OCI-LY1 (cell line): ENCODE measurements around the gene EHBP1L1.

ENCODE experiments used
- H2AFZ ChIP-seq: fragments of 200-600 bp; sonication (generic), shearing (Covaris generic); 2 replicates; pipeline ENCODE4 v1.6.0; 2014; ENCODE audit warnings: antibody characterized with exemption, mild to moderate bottlenecking, low read length
- H3F3A ChIP-seq: fragments of 200-600 bp; sonication (generic), shearing (Covaris generic); 2 replicates; pipeline ENCODE4 v1.6.0; 2014; ENCODE audit warnings: mild to moderate bottlenecking, antibody characterized with exemption, low read length, moderate library complexity; ENCODE audit not compliant: insufficient read depth
- H3K27ac ChIP-seq: fragments of 200-600 bp; sonication (generic); 2 replicates; pipeline ENCODE4 v1.5.1; 2014; ENCODE audit warnings: low read length, mixed run types, mild to moderate bottlenecking, low read depth; ENCODE audit not compliant: poor library complexity, severe bottlenecking
- H3K27me3 ChIP-seq: fragments of 200-600 bp; sonication (generic); 2 replicates; pipeline ENCODE4 v1.6.0; 2014; ENCODE audit warnings: antibody characterized with exemption, mild to moderate bottlenecking, low read length, moderate library complexity; ENCODE audit not compliant: insufficient read depth
- H3K36me3 ChIP-seq: fragments of 200-600 bp; sonication (generic); 2 replicates; pipeline ENCODE4 v1.6.1; 2014; ENCODE audit warnings: mild to moderate bottlenecking, antibody characterized with exemption, low read length, moderate library complexity, mixed read lengths; ENCODE audit not compliant: insufficient read depth
- H3K4me1 ChIP-seq: fragments of 200-600 bp; sonication (generic); 2 replicates; pipeline ENCODE4 v1.5.1; 2014; ENCODE audit warnings: mild to moderate bottlenecking, low read length, moderate library complexity; ENCODE audit not compliant: insufficient read depth, severe bottlenecking
- H3K4me2 ChIP-seq: fragments of 200-600 bp; sonication (generic), shearing (Covaris generic); 2 replicates; pipeline ENCODE4 v1.6.1; 2014; ENCODE audit warnings: low read length
- H3K4me3 ChIP-seq: fragments of 200-600 bp; sonication (generic); 2 replicates; pipeline ENCODE4 v1.5.1; 2014; ENCODE audit warnings: low read length, low read depth, mild to moderate bottlenecking, mixed read lengths; ENCODE audit not compliant: poor library complexity, severe bottlenecking
- H3K79me2 ChIP-seq: fragments of 200-600 bp; shearing (Covaris generic); 2 replicates; pipeline ENCODE4 v1.6.1; 2016; ENCODE audit warnings: mixed run types, low read length, mixed read lengths; ENCODE audit not compliant: insufficient read depth
- H3K9ac ChIP-seq: fragments of 200-600 bp; sonication (generic), shearing (Covaris generic); 2 replicates; pipeline ENCODE4 v1.6.1; 2014; ENCODE audit warnings: mild to moderate bottlenecking, low read length, mixed read lengths
- H3K9me2 ChIP-seq: fragments of 200-600 bp; sonication (generic), shearing (Covaris generic); 2 replicates; pipeline ENCODE4 v1.6.1; 2014; ENCODE audit warnings: low read depth, mild to moderate bottlenecking, low read length, mixed read lengths
- H3K9me3 ChIP-seq: fragments of 200-600 bp; shearing (Covaris generic); 2 replicates; pipeline ENCODE4 v1.6.1; 2014; ENCODE audit warnings: low read length, mixed read lengths
- H4K20me1 ChIP-seq: fragments of 200-600 bp; sonication (generic), shearing (Covaris generic); 2 replicates; pipeline ENCODE4 v1.6.0; 2016; ENCODE audit warnings: mild to moderate bottlenecking, low read length; ENCODE audit not compliant: insufficient read depth
- EZH2 ChIP-seq: fragments of 200-600 bp; sonication (generic), shearing (Covaris generic); IDR thresholded peaks from 2 replicates; pipeline ENCODE4 v1.8.0; 2017; ENCODE audit warnings: borderline replicate concordance, mixed run types, mild to moderate bottlenecking, antibody characterized with exemption, low read length, moderate library complexity, mixed read lengths
- TF ChIP-seq, protein P1 (sequence below): fragments of 200-600 bp; sonication (generic), shearing (Covaris generic); IDR thresholded peaks from 2 replicates; pipeline ENCODE4 v1.5.1; 2017; ENCODE audit warnings: mild to moderate bottlenecking, antibody characterized with exemption, low read length, moderate library complexity, mixed read lengths

EHBP1L1 gene

DNA sequence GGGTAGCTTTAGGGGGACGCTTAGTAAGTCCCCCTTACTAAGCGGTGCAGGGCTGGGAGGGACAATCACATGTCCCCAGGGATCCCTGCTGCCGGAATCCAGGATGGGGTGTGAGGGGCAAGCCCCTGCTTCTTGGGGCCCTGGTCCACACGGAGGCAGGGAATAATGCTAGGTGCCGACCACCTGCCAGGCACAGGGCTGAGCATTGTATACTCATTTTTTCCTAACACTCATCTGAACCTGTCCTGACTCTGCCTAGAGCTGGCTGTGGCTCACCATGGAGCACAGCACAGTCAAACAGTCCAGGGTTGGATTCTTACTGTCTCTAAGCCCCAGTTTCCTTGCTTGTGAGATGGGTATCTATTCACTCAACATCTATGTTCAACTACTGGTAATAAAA, 16.3 kb upstream of the EHBP1L1 start:
- no peak overlapping the region for H3K27ac ChIP-seq
- H3K9me3 ChIP-seq = no peaks in the 10 kb centered on the region
- H3K36me3 ChIP-seq = no peaks in the 10 kb centered on the region
- H4K20me1 ChIP-seq = no peaks in the 10 kb centered on the region
- TF ChIP-seq, protein P1, sequence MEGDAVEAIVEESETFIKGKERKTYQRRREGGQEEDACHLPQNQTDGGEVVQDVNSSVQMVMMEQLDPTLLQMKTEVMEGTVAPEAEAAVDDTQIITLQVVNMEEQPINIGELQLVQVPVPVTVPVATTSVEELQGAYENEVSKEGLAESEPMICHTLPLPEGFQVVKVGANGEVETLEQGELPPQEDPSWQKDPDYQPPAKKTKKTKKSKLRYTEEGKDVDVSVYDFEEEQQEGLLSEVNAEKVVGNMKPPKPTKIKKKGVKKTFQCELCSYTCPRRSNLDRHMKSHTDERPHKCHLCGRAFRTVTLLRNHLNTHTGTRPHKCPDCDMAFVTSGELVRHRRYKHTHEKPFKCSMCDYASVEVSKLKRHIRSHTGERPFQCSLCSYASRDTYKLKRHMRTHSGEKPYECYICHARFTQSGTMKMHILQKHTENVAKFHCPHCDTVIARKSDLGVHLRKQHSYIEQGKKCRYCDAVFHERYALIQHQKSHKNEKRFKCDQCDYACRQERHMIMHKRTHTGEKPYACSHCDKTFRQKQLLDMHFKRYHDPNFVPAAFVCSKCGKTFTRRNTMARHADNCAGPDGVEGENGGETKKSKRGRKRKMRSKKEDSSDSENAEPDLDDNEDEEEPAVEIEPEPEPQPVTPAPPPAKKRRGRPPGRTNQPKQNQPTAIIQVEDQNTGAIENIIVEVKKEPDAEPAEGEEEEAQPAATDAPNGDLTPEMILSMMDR = no peak
- no peak for TF ChIP-seq EZH2
- no peaks in the 10 kb centered on the region for H3K79me2 ChIP-seq
- no peak overlapping the region for H3K4me3 ChIP-seq
- no peak overlapping the region for H3K9ac ChIP-seq
- no peaks in the 10 kb centered on the region for H3K9me2 ChIP-seq
- peaks cover 12% of the 10 kb centered on the region for H3K4me1 ChIP-seq
- no peak overlapping the region for H2AFZ ChIP-seq
- H3F3A ChIP-seq = no peaks in the 10 kb centered on the region
- H3K4me2 ChIP-seq = no peak overlapping the region
- peaks cover 13% of the 10 kb centered on the region; the same call in 1 of the 2 replicates for H3K27me3 ChIP-seq

DNA sequence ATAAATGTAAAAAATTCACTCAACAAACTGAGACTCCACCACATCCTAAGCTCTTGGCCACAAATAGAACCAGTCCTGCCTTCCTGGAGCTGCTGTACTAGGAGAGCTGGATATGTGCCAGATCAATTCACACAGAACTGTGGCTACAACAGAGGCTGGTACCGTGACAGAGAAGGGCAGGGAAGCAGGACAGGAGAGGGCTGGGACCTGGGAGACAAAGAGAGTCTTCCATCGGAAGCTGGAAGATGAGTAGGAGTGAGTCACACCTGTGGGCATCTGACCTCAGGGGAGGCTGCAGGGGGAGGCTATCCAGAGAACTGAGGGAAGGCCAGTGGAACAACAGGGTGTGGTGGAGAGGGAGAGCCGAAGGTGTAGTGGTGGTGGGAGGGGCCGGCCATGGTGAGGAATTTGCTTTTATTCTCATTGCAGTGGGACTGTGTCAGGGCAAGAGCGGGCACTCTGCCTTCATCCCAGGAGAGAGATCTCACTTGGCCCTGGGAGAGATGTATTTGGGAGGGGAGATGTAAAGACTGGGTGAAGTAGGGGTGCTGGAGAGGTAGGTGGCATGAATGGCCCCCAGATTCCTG, 15.8 kb upstream of the EHBP1L1 start:
- Histone ChIP-seq H3K9me2 (no peaks in the 10 kb centered on the region), H3K4me1 (peaks cover 12% of the 10 kb centered on the region), H3F3A (no peaks in the 10 kb centered on the region), H3K36me3 (no peaks in the 10 kb centered on the region), H3K9me3 (no peaks in the 10 kb centered on the region), H3K27ac (no peak overlapping the region), H3K79me2 (no peaks in the 10 kb centered on the region), H4K20me1 (no peaks in the 10 kb centered on the region), H3K9ac (no peak overlapping the region), H3K27me3 (peaks cover 12% of the 10 kb centered on the region; the same call in 1 of the 2 replicates), H2AFZ (no peak overlapping the region), H3K4me3 (no peak overlapping the region), H3K4me2 (no peak overlapping the region)
- TF ChIP-seq, protein P1 = no peak
- no peak for TF ChIP-seq EZH2

DNA sequence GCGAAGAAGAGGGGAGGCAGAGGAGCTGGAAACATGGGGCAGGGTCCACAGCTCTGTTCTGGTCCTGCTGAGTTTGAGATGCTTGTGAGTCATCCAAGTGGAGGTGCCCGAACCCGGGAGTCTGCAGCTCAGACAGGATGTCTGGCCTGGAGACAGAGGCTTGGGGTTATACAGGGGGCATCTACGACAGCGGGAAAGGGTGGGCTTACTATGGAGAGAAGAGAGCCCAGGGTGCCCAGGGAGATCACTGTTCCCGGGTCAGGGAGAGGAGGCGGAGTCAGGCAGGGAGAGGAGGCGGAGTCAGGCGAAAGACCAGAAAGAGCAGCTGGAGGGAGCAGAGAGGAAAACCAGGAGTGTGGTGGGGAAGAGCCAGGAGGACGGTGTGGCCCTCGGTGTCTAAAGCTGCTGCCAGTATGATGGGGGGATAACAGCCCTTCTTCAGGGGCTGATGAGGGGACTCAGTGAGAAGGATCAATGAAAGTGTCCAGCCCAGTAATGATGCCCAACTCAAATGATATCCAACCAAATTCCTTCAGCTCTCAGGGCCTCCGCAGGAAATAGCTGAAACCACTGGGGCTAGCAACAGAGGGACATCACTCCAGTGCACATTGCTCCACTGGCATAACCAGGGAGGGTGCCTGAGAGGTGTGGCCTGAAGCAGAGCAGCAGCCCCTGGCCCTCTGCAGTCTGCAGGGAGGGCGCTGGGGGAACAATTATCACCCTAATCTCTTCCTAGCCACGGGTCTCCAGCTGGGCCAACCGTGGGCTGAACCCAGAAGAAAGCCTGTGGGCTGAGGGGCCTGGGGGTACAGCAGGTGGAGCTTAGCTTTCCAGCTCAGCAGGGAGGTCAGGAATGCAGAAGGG, 15.1 kb upstream of the EHBP1L1 start:
- Histone ChIP-seq H3F3A (no peaks in the 10 kb centered on the region), H3K4me2 (no peak overlapping the region), H3K9me2 (no peaks in the 10 kb centered on the region), H3K27me3 (peaks cover 8% of the 10 kb centered on the region; the same call in 1 of the 2 replicates), H3K27ac (no peak overlapping the region), H3K9ac (no peak overlapping the region), H3K79me2 (no peaks in the 10 kb centered on the region), H3K9me3 (no peaks in the 10 kb centered on the region), H3K36me3 (no peaks in the 10 kb centered on the region), H3K4me1 (peaks cover 17% of the 10 kb centered on the region), H4K20me1 (no peaks in the 10 kb centered on the region), H3K4me3 (no peak overlapping the region), H2AFZ (no peak overlapping the region)
- no peak for TF ChIP-seq EZH2
- TF ChIP-seq, protein P1 = no peak
